HuH-7.5 (cell line): ENCODE results near the gene SULT1C2.
"Not testable (repeated sequence)": the region's sequence is repeated elsewhere in the genome, so short reads cannot be mapped to it uniquely, and the experiment has no call there.

Source experiments
- DNase-seq: peaks from one replicate; pipeline ENCODE4 v3.0.0; 2011; ENCODE audit warnings: low spot score

SULT1C2 gene

DNA sequence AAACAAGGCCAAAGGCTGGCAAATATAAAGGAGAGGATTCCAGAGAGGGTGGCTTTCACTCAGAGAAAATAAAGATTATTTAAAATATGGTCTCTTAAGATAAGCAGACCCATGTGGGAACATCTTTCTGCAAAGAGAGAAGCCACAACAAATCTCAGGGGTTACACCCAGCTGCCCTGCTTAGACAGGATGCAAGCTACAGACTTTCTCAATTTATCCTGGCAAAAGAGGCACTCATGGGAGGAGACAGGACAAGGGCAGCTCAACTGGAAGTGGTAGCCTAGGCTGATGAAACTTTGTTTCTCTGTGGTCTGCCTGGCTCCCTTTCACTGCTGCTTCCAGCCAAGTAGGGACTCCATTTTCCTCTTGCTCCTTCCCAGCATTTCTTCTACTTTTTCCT is 63.2 kb downstream of the SULT1C2 start:
- DNase-seq, result no peak

DNA sequence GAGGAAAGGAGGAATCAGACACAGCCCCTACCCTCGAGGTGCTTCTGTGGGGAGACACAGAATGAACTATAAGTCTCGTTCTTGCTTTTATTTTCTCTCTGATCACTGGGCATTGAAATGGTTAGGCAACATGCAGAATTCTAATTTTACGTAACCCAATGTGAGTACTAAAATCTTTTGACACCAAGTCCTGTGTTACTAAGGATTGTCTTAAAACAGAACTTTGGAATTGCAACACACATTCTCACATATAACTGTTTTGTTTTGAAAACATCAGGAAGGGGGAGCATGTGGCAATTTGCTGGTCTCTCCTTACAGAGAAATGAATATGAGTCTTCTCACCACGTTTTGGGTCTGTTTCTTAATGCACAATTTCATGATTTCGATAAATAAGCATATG is 65.4 kb downstream of the SULT1C2 start:
- no peak for DNase-seq

DNA sequence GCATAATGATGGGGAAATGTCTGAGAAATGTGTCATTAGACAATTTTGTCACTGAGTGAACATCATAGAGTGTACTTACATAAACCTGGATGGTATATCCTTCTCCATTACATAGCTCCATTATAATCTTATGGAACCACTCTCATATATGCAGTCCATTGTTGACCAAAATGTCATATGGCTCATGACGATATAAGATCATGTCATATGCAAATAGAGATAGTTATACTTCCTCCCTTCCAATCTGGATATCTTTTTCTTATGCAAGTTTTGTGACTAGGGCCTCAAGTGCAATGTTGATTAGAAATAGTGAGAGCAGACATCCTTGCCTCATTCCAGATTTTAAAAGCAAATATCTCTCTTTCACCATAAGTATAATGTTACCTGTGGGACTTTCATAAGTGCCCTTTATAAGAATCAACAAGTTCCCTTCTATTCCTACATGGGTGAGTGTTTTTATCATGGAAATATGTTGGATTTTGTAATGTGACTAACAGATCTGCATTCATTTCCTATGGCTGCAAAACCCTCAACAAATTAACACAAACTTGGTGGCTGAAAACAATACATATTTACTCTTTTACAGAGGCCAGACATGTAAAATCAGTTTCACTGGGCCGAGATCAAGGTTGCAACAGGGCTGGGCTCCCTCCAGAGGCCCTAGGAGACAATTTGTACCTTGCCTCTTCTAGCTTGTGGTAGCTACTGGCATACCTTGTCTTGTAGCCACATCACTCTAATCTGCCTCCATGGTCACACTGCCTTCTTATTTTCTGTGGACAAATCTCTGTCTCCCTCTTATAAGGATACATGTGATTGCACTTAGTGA is 67.4 kb downstream of the SULT1C2 start:
- no peak for DNase-seq

DNA sequence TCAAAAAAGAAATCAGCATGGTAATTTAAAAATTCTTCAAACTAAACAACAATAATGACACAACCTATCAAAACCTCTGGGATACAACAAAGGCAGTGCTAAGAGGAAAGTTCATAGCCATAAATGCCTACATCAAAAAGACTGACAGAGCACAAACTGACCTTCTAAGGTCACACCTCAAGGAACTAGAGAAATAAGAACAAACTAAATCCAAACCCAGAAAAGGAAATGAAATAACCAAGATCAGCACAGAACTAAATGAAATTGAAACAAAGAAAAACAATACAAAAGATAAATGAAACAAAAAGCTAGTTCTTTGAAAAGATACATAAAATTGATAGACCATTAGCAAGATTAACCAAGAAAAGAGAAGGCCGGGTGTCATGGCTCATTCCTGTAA is 70.6 kb downstream of the SULT1C2 start:
- not testable (repeated sequence) for DNase-seq
